ENCODE data around the gene MMP20.

The MMP20 gene

GRCh38 chr11:102623128-102623527 lies 2.0 kb downstream of the MMP20 start:
- DNase-seq (ENCODE audit: insufficient read length, low spot score) (no peak), FAIRE-seq (no peak)

GRCh38 chr11:102622258-102622657 lies 2.9 kb downstream of the MMP20 start:
- FAIRE-seq (no peak), DNase-seq (ENCODE audit: insufficient read length, low spot score) (no peak)

- no peak for DNase-seq (ENCODE audit: insufficient read length, low spot score)
- no peak for FAIRE-seq
Observed at GRCh38 chr11:102620818-102621561, 4.1 kb downstream of the MMP20 start.

GRCh38 chr11:102620179-102620578 lies 5.0 kb downstream of the MMP20 start:
- FAIRE-seq: peak; percentile 52
- no peak for DNase-seq (ENCODE audit: insufficient read length, low spot score)

GRCh38 chr11:102617466-102618008 lies 7.6 kb downstream of the MMP20 start:
- DNase-seq (ENCODE audit: insufficient read length, low spot score): no peak
- no peak for FAIRE-seq

GRCh38 chr11:102615894-102616432 lies 9.2 kb downstream of the MMP20 start:
- no peak for FAIRE-seq
- no peak for DNase-seq (ENCODE audit: insufficient read length, low spot score)

- FAIRE-seq (no peak), DNase-seq (ENCODE audit: insufficient read length, low spot score) (no peak)
Observed at GRCh38 chr11:102615077-102615893, 9.8 kb downstream of the MMP20 start.

- FAIRE-seq (peak; percentile 33), DNase-seq (ENCODE audit: insufficient read length, low spot score) (no peak)
Observed at GRCh38 chr11:102614485-102614884, 10.6 kb downstream of the MMP20 start.

GRCh38 chr11:102614031-102614430 lies 11.1 kb downstream of the MMP20 start:
- no peak for DNase-seq (ENCODE audit: insufficient read length, low spot score)
- FAIRE-seq: no peak

- DNase-seq (ENCODE audit: insufficient read length, low spot score): no peak
- FAIRE-seq: no peak
Observed at GRCh38 chr11:102613450-102613849, 11.7 kb downstream of the MMP20 start.

- FAIRE-seq (peak; percentile 86), DNase-seq (ENCODE audit: insufficient read length, low spot score) (no peak)
Observed at GRCh38 chr11:102611291-102611690, 13.8 kb downstream of the MMP20 start.

GRCh38 chr11:102610200-102610599 lies 14.9 kb downstream of the MMP20 start:
- FAIRE-seq (no peak), DNase-seq (ENCODE audit: insufficient read length, low spot score) (no peak)

- DNase-seq (ENCODE audit: insufficient read length, low spot score) (no peak), FAIRE-seq (no peak)
Observed at GRCh38 chr11:102608699-102609098, 16.4 kb downstream of the MMP20 start.

GRCh38 chr11:102604875-102605274 lies 20.3 kb downstream of the MMP20 start:
- FAIRE-seq: no peak
- no peak for DNase-seq (ENCODE audit: insufficient read length, low spot score)

GRCh38 chr11:102604011-102604410 lies 21.1 kb downstream of the MMP20 start:
- FAIRE-seq: no peak
- no peak for DNase-seq (ENCODE audit: insufficient read length, low spot score)

- DNase-seq (ENCODE audit: insufficient read length, low spot score) (no peak), FAIRE-seq (no peak)
Observed at GRCh38 chr11:102603576-102603975, 21.6 kb downstream of the MMP20 start.

- FAIRE-seq (no peak), DNase-seq (ENCODE audit: insufficient read length, low spot score) (no peak)
Observed at GRCh38 chr11:102603091-102603490, 22.0 kb downstream of the MMP20 start.

GRCh38 chr11:102600666-102601065 lies 24.5 kb downstream of the MMP20 start:
- no peak for DNase-seq (ENCODE audit: insufficient read length, low spot score)
- FAIRE-seq: no peak

GRCh38 chr11:102599642-102600261 lies 25.4 kb downstream of the MMP20 start:
- FAIRE-seq: peak; percentile 97
- DNase-seq (ENCODE audit: insufficient read length, low spot score): peak; percentile 13

GRCh38 chr11:102598272-102598671 lies 26.9 kb downstream of the MMP20 start:
- FAIRE-seq: peak; percentile 69
- no peak for DNase-seq (ENCODE audit: insufficient read length, low spot score)

- DNase-seq (ENCODE audit: insufficient read length, low spot score): no peak
- FAIRE-seq: no peak
Observed at GRCh38 chr11:102596578-102596977, 28.6 kb downstream of the MMP20 start.
